Heart left ventricle (tissue), 13 donors: ENCODE measurements around the gene A2ML1.

Experiments
- CTCF ChIP-seq, 12 donors: fragments of 200-600 bp; sonication (generic) in 4 of 12; IDR thresholded peaks; one replicate each; pipeline versions ENCODE4 v1.5.0 to v1.8.0; 2018 to 2022; ENCODE audit warnings: antibody characterized with exemption in 12 of 12, mild to moderate bottlenecking in 5 of 12
- POLR2A ChIP-seq, 2 donors: fragments of 450-650 bp; IDR thresholded peaks; one replicate each; pipeline ENCODE4 v1.6.1; 2017; ENCODE audit warnings: antibody characterized with exemption in 2 of 2, mild to moderate bottlenecking in 2 of 2, moderate library complexity in 2 of 2
- donor health status: ischemic (EF 13 %, LVEDD 7.1; RV severe dilation, severe dysfunction).
- donor health status: DM: no; HTN: yes; CAD: no.
- donor health status: DM: no; HTN: no; CAD: no.
- donor health status: ischemic (EF 25% LVEDD 6.9; RV normal size, moderate dysfunction).
- donor health status: ischemic (EF 25% LVEDD 5.7; RV mildly dilated, moderate dysfunction).
- donor health status: ischemic (EF 35%, LVEDD 5.7; RV mildly dilated, moderate dysfunction).
- donor health status: nonischemic (EF 11% LVEDD 7.7; RV severe dilation, severe dysfunction).
- donor health status: DM: yes; HTN: yes; CAD: no.
- donor health status: PGD.
- donor health status: ischemic (EF 29% LVEDD 5.4; RV normal size, mild dysfunction).
- donor health status: nonischemic (EF 23%, LVEDD 6.1; RV moderate dilation, normal function).

DNA sequence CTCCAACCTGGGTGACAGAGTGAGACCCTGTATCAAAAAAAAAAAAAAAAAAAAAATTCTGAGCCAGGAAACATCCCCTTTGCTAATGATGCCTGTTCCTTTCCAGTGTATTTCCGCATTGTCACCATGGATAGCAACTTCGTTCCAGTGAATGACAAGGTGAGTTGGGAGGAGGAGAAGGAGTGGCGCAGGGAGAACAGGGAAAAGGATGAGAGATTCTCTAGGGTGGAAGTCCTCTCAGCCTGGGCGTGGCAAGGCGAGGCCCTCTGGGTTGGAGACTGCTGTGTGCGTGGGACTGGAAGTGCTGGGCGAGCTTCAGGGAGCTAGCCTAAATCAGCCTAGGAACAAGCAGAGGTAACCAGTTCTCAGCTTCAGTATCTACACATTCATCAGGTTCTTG is 7.2 kb downstream of the A2ML1 start:
- no peak for TF ChIP-seq CTCF (IDR thresholded peaks at IDR 0.05)
- TF ChIP-seq POLR2A (IDR thresholded peaks at IDR 0.05) = no peak
